K562 (cell line): ENCODE measurements around the gene MINDY4. TPM values are rescaled to one million over a fixed set of nuclear protein-coding genes. Genes with fewer than 3 reads are reported as not detected.

Source experiments
- ATAC-seq: fragments of 200-7000 bp; cut with Tn5 transposase; 3 replicates; pipeline ENCODE4 v1.9.1; 2020; ENCODE audit warnings: moderate library complexity
- BruUV-seq: library from RNA; stranded (reverse); fragments of 400-500 nt; replicated peaks from 2 replicates; lab custom pipeline; 2021; lab: Mats Ljungman, UMichigan
- CTCF ChIA-PET: fragments of 300-600 bp; formaldehyde crosslinking; extraction: SDS; loops from one replicate; lab custom pipeline; 2021; ENCODE audit warnings: low intra/inter-chr PET ratio; lab: Yijun Ruan, JAX
- POLR2A ChIA-PET: fragments of 300-600, 350-650 bp; sonication (Branson Sonifier 250); formaldehyde crosslinking; extraction: SDS; loops from one replicate; lab custom pipeline; 2021; ENCODE audit warnings: antibody characterized with exemption, inconsistent platforms; lab: Yijun Ruan, JAX
- DNase-seq, 4 experiments: peaks; one replicate each; pipeline versions ENCODE4 v3.0.0 to v3.0.0-alpha.2; 2011 to 2018; ENCODE audit warnings: low spot score in 3 of 4, mixed read lengths in 3 of 4; ENCODE audit errors: extremely low read depth in 1 of 4
- FAIRE-seq: peaks from 2 replicates; lab custom pipeline; 2011; peaks lifted over from hg19 to GRCh38; lab: Jason Lieb, UNC
- H2AFZ ChIP-seq: 2 replicates; pipeline ENCODE4 v1.6.0; 2011; ENCODE audit warnings: low read depth, low read length, control low read depth, inconsistent platforms
- H3K27ac ChIP-seq: fragments of 200-600 bp; 3 replicates; pipeline ENCODE4 v1.8.0; 2011; ENCODE audit warnings: low read depth, mild to moderate bottlenecking, control low read depth, inconsistent platforms, low read length, moderate library complexity, mixed read lengths; ENCODE audit errors: extremely low read depth
- H3K27me3 ChIP-seq, 2 experiments: fragments of 300-600 bp in 1 of 2; 2 replicates in 1 of 2; 3 replicates in 1 of 2; pipeline versions ENCODE4 v1.6.0 to v1.8.0; 2011; ENCODE audit warnings: inconsistent platforms in 2 of 2, low read length in 2 of 2, mild to moderate bottlenecking in 1 of 2, mixed read lengths in 1 of 2, moderate library complexity in 1 of 2; ENCODE audit not compliant: control insufficient read depth in 2 of 2, insufficient read depth in 2 of 2
- H3K36me3 ChIP-seq: fragments of 300-600 bp; 3 replicates; pipeline ENCODE4 v1.8.0; 2011; ENCODE audit warnings: mild to moderate bottlenecking, low read length, inconsistent platforms; ENCODE audit not compliant: control insufficient read depth, insufficient read depth
- H3K4me1 ChIP-seq, 2 experiments: fragments of 200-600 bp in 1 of 2; replicated peaks in 1 of 2; 2 replicates in 1 of 2; 3 replicates in 1 of 2; pipeline versions ENCODE4 v1.5.1 to v1.8.0; 2011; ENCODE audit warnings: inconsistent platforms in 2 of 2, low read length in 2 of 2, mild to moderate bottlenecking in 1 of 2, mixed read lengths in 1 of 2, moderate library complexity in 1 of 2; ENCODE audit not compliant: control insufficient read depth in 2 of 2, insufficient read depth in 2 of 2
- H3K4me2 ChIP-seq: 2 replicates; pipeline ENCODE4 v1.6.1; 2011; ENCODE audit warnings: low read length, control low read depth, inconsistent platforms, mixed read lengths; ENCODE audit not compliant: insufficient read depth
- H3K4me3 ChIP-seq: fragments of 200-600 bp; sonication (generic), shearing (Covaris generic); 2 replicates; pipeline ENCODE4 v1.5.1; 2016; ENCODE audit warnings: control low read depth, inconsistent platforms
- H3K79me2 ChIP-seq: fragments of 200-600 bp; 3 replicates; pipeline ENCODE4 v1.8.0; 2011; ENCODE audit warnings: low read length, inconsistent platforms; ENCODE audit not compliant: control insufficient read depth, insufficient read depth
- H3K9ac ChIP-seq, 2 experiments: 2 replicates each; pipeline versions ENCODE4 v1.6.0 to v1.6.1; 2011; ENCODE audit warnings: low read depth in 2 of 2, low read length in 2 of 2, control low read depth in 1 of 2, inconsistent platforms in 1 of 2, mild to moderate bottlenecking in 1 of 2, mixed read lengths in 1 of 2; ENCODE audit not compliant: insufficient read depth in 1 of 2
- H3K9me1 ChIP-seq: one replicate; pipeline ENCODE4 v1.6.0; 2011; ENCODE audit warnings: inconsistent platforms, mild to moderate bottlenecking, low read length, moderate library complexity; ENCODE audit not compliant: control insufficient read depth, insufficient read depth
- H3K9me3 ChIP-seq: replicated peaks from 2 replicates; pipeline ENCODE4 v1.5.1; 2011; ENCODE audit warnings: low read depth, low read length, inconsistent platforms; ENCODE audit not compliant: control insufficient read depth, insufficient read depth
- H4K20me1 ChIP-seq: replicated peaks from 2 replicates; pipeline ENCODE4 v1.6.1; 2011; ENCODE audit warnings: low read length, inconsistent platforms, mixed read lengths; ENCODE audit not compliant: control insufficient read depth, insufficient read depth
- CBX2 ChIP-seq: fragments of 200-600 bp; sonication (generic); IDR thresholded peaks from one replicate; pipeline ENCODE4 v1.6.1; 2012; ENCODE audit warnings: mild to moderate bottlenecking, low read length, inconsistent platforms; ENCODE audit not compliant: insufficient read depth, poor library complexity, severe bottlenecking
- HCFC1 ChIP-seq: IDR thresholded peaks from 2 replicates; pipeline ENCODE4 v1.6.1; 2012; ENCODE audit warnings: low read depth, low read length, improper control_type of control experiment
- HDAC2 ChIP-seq: fragments of 450-650 bp; IDR thresholded peaks from 2 replicates; pipeline ENCODE4 v1.6.1; 2016; ENCODE audit warnings: mild to moderate bottlenecking
- MAFK ChIP-seq: IDR thresholded peaks from 2 replicates; pipeline ENCODE4 v1.6.1; 2011; ENCODE audit warnings: low read length, improper control_type of control experiment
- NFYB ChIP-seq: IDR thresholded peaks from 2 replicates; pipeline ENCODE4 v1.6.1; 2011; ENCODE audit warnings: mild to moderate bottlenecking, moderate library complexity; ENCODE audit not compliant: insufficient read length; ENCODE audit errors: extremely low read depth
- POLR2G ChIP-seq: fragments of 200-400 bp; formaldehyde crosslinking; IDR thresholded peaks from 2 replicates; pipeline ENCODE4 v1.6.1; 2017; ENCODE audit warnings: low read depth, mild to moderate bottlenecking, antibody characterized with exemption, low read length, moderate library complexity
- PURB ChIP-seq: sonication (generic); formaldehyde crosslinking; IDR thresholded peaks from 2 replicates; pipeline ENCODE4 v1.9.0; 2021; ENCODE audit warnings: low read depth, mild to moderate bottlenecking, missing genetic modification reagents
- SREBF2 ChIP-seq: sonication (generic); formaldehyde crosslinking; IDR thresholded peaks from 2 replicates; pipeline ENCODE4 v1.4.0; 2020; ENCODE audit warnings: mild to moderate bottlenecking, missing genetic modification reagents
- TEAD4 ChIP-seq, 2 experiments: sonication (generic) in 1 of 2; formaldehyde crosslinking in 1 of 2; IDR thresholded peaks; 2 replicates each; pipeline versions ENCODE4 v1.6.1 to v1.8.0; 2012 to 2022; ENCODE audit warnings: borderline replicate concordance in 1 of 2, inconsistent platforms in 1 of 2, low read length in 1 of 2, mild to moderate bottlenecking in 1 of 2, missing genetic modification reagents in 1 of 2
- ZBTB40 ChIP-seq, 2 experiments: fragments of 450-650 bp in 1 of 2; sonication (generic) in 1 of 2; formaldehyde crosslinking in 1 of 2; IDR thresholded peaks; 2 replicates each; pipeline versions ENCODE4 v1.7.1 to v1.9.0; 2016 to 2022; ENCODE audit warnings: inconsistent platforms in 1 of 2, mild to moderate bottlenecking in 1 of 2, missing genetic modification reagents in 1 of 2
- ZFP30 ChIP-seq: fragments of 250-450 bp; sonication (Bioruptor Pico); IDR thresholded peaks from 2 replicates; pipeline ENCODE4 v1.8.0; 2022; ENCODE audit warnings: moderate library complexity, mild to moderate bottlenecking, inconsistent platforms, borderline replicate concordance
- WGBS: fragments of 100-300 bp; shearing (Covaris generic); methylation state at CpG from one replicate; pipeline ENCODE4 v1.1.6; 2016; ENCODE audit warnings: low coverage, mixed read lengths; ENCODE audit not compliant: insufficient coverage; ENCODE audit errors: missing lambda C conversion rate; 5-methylcytosine and 5-hydroxymethylcytosine counted together
- in situ Hi-C: fragments of 300-500 bp; cut with MboI; formaldehyde crosslinking; loops from 4 replicates; pipeline ENCODE4 v1.15.0; 2018; ENCODE audit warnings: inconsistent platforms, mixed read lengths
- intact Hi-C: fragments of 100-400 bp; cut with micrococcal nuclease; formaldehyde crosslinking; loops from 2 replicates; pipeline ENCODE4 v1.14.2; 2022
- polyA plus RNA-seq, 8 experiments: library from polyadenylated mRNA; depleted of rRNA in 4 of 8; stranded (reverse) in 5 of 8; unstranded in 3 of 8; fragments of >200 nt; fragmentation: Nextera tagmentation in 2 of 8; fragmentation: Illumina TruSeq in 1 of 8; extraction: Ambion mirVana in 2 of 8; extraction: Trizol in 1 of 8; gene quantifications; 2 replicates each; pipeline versions ENCODE4 v1.2.1 to v1.2.3, GENCODE V29; 2011 to 2014; ENCODE audit warnings: inconsistent platforms in 1 of 8, missing spikeins in 1 of 8
- total RNA-seq, 7 experiments: library from RNA; depleted of rRNA in 6 of 7; stranded (reverse); fragments of >200 nt in 6 of 7; fragmentation: Illumina TruSeq in 2 of 7; extraction: Trizol in 2 of 7; gene quantifications; 2 replicates each; pipeline versions ENCODE4 v1.2.1 to v1.2.3, GENCODE V29; 2011 to 2021; ENCODE audit warnings: low replicate concordance in 1 of 7
- TF ChIP-seq, protein P1 (sequence below): fragments of 450-650 bp; formaldehyde crosslinking; IDR thresholded peaks from 2 replicates; pipeline ENCODE4 v1.4.0; 2020; ENCODE audit warnings: mild to moderate bottlenecking, moderate library complexity

The MINDY4 gene
- total and polyA plus RNA-seq, 9 of the 15 experiments (the other 6 are each of a cell fraction or from before 2014, with no cell fraction given): 2.1 to 16.7 (median 11.0) TPM

DNA sequence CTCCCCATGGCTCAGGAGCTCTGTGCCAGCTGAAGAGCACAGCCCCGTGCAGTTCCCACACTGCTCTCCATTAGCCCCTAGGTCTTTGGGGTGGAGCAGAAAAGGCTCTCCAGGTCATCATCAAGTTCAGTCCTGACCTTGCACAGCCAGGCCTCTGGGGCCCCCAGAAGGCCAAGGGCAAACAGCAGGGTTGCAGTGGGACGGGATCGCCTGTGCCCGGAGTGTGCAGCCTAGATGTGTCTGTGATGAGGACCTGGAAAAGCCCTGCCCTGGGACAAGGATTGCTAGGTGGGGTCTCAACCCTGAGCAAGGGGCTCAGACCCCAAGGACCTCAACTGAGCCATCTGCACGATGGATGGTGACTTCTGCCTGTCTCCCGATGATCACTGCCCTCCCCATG is 18.7 kb upstream of the MINDY4 start:
- Histone ChIP-seq H3K27ac (no peak overlapping the region), H3K27me3 (no peaks in the 10 kb centered on the region), H3K9ac (peak overlapping the region in 1 of 2 experiments; percentile 65; a peak in 2 of 4 replicates), H4K20me1 (no peaks in the 10 kb centered on the region), H3K4me3 (no peak overlapping the region), H3K4me1 (peaks cover 11 to 27% of the 10 kb centered on the region in 2 experiments; a peak in 4 of 5 replicates), H3K9me3 (peaks cover 2% of the 10 kb centered on the region; the same call in 1 of the 2 replicates), H3K36me3 (no peaks in the 10 kb centered on the region), H3K79me2 (no peaks in the 10 kb centered on the region), H2AFZ (no peak overlapping the region), H3K9me1 (no peaks in the 10 kb centered on the region), H3K4me2 (peak overlapping the region; percentile 1; the same call in 1 of the 2 replicates)
- no TSS peak for BruUV-seq
- WGBS: 67% methylated on average over 5 of the region's 6 CpGs
- no peak for FAIRE-seq
- CTCF ChIA-PET: no interaction called here
- in situ Hi-C loops (no loop called here), intact Hi-C loops (no loop called here)
- ATAC-seq: no peak
- POLR2A ChIA-PET: interaction anchor here (0.6 to 1.6 kb wide), 4 partner anchors 9 to 808 kb away, joined by 3 to 7 read pairs (median 4); no protein-coding TSS in a partner anchor
- no peak for DNase-seq
- TF ChIP-seq CBX2: no peak
- TF ChIP-seq, protein P1, sequence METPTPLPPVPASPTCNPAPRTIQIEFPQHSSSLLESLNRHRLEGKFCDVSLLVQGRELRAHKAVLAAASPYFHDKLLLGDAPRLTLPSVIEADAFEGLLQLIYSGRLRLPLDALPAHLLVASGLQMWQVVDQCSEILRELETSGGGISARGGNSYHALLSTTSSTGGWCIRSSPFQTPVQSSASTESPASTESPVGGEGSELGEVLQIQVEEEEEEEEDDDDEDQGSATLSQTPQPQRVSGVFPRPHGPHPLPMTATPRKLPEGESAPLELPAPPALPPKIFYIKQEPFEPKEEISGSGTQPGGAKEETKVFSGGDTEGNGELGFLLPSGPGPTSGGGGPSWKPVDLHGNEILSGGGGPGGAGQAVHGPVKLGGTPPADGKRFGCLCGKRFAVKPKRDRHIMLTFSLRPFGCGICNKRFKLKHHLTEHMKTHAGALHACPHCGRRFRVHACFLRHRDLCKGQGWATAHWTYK (CRISPR knock-in tag): no peak
- no peak for TF ChIP-seq PURB (CRISPR knock-in tag)
- TF ChIP-seq POLR2G: no peak
- no peak for TF ChIP-seq HDAC2
- no peak for TF ChIP-seq MAFK
- TF ChIP-seq TEAD4 (IDR thresholded peaks at IDR 0.05; ENCODE audit: low read length): no peak
- no peak for TF ChIP-seq TEAD4 (CRISPR knock-in tag; IDR thresholded peaks at IDR 0.05; ENCODE audit: borderline replicate concordance)
- no peak for TF ChIP-seq HCFC1
- TF ChIP-seq ZBTB40 (IDR thresholded peaks at IDR 0.05): no peak
- no peak for TF ChIP-seq ZBTB40 (CRISPR knock-in tag; IDR thresholded peaks at IDR 0.05)
- TF ChIP-seq ZFP30 (CRISPR knock-in tag): no peak
- TF ChIP-seq SREBF2 (CRISPR knock-in tag): no peak
- TF ChIP-seq NFYB: no peak
